GM12892 (cell line): ENCODE results near the gene FAM47A.

Experiments used
- POLR2A ChIP-seq: IDR thresholded peaks from 2 replicates; pipeline ENCODE4 v1.6.1; 2011; ENCODE audit warnings: low read depth, low read length, control low read depth
- POLR2AphosphoS5 ChIP-seq: IDR thresholded peaks from 2 replicates; pipeline ENCODE4 v1.6.1; 2011; ENCODE audit warnings: low read depth, low read length, control low read depth
- TAF1 ChIP-seq: IDR thresholded peaks from 2 replicates; pipeline ENCODE4 v1.6.1; 2011; ENCODE audit warnings: low read depth, mild to moderate bottlenecking, control low read depth, low read length, borderline replicate concordance

DNA sequence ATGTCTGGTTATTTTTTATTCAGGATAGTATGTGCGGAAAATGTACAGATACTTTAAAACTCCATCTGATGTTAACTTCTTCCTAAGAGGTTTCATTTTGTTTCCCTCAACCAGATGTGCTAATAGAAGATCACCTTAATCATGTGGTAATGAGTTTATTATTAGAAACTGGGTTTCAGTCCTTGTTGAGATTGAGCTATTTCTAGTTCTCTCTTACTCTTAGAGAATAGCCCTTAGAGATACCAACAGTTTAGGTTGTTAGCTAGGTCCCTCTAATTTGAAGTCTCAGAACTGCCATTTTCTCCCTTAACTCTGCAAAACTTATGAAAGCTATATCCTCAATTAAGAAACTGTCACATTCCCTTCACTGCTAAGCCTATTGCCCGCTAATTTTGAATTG is 13.0 kb downstream of the FAM47A start:
- TF ChIP-seq TAF1 (no peak), POLR2AphosphoS5 (no peak), POLR2A (no peak)
